Measurements from ENCODE around the gene KAZN. TPM values are rescaled to one million over a fixed set of nuclear protein-coding genes. Genes with fewer than 3 reads are reported as not detected.

The KAZN gene
- total and polyA plus RNA-seq, 2 donors (not counting 1 experiment from before 2014, with no cell fraction given), result 3.4 to 5.0 TPM

DNA sequence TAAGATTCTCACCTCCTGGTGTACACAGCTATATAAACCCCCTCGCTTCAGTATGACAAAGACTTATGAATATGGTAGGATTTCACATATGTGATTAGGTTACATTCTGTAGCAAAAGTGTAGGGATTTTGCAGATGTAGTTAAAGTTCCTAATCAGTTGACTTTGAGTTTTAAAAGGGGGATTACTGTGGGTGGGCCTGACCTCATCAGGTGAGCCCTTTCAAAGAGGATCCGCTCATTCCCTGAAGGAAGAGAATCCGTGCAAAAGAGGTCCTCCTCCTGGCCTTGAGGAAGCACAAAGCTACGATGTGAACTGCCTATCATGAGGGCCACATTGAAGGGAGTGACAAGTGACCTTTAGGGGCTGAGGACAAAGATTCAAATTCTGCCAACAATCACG is 30.6 kb upstream of the KAZN start:
- no peak overlapping the region for H3K4me3 ChIP-seq (replicated peaks in 1 of 4; ENCODE audit: control extremely low read depth in 1 of 4, insufficient read depth in 1 of 4, low read depth in 3 of 4, low read length in 4 of 4)
- no peak overlapping the region for H3K27ac ChIP-seq (ENCODE audit: insufficient read depth, low read length)
- H3K9ac ChIP-seq (ENCODE audit: insufficient read depth, low read length), result no peak overlapping the region
- TF ChIP-seq, protein P1, sequence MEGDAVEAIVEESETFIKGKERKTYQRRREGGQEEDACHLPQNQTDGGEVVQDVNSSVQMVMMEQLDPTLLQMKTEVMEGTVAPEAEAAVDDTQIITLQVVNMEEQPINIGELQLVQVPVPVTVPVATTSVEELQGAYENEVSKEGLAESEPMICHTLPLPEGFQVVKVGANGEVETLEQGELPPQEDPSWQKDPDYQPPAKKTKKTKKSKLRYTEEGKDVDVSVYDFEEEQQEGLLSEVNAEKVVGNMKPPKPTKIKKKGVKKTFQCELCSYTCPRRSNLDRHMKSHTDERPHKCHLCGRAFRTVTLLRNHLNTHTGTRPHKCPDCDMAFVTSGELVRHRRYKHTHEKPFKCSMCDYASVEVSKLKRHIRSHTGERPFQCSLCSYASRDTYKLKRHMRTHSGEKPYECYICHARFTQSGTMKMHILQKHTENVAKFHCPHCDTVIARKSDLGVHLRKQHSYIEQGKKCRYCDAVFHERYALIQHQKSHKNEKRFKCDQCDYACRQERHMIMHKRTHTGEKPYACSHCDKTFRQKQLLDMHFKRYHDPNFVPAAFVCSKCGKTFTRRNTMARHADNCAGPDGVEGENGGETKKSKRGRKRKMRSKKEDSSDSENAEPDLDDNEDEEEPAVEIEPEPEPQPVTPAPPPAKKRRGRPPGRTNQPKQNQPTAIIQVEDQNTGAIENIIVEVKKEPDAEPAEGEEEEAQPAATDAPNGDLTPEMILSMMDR (conservative IDR thresholded peaks at IDR 0.05 in 1 of 2, IDR thresholded peaks at IDR 0.05 in 1 of 2; ENCODE audit: low read depth in 1 of 2, low read length in 2 of 2), result no peak
- TF ChIP-seq EZH2 (IDR thresholded peaks at IDR 0.05; ENCODE audit: low read length, missing control alignments), result no peak
- no peaks in the 10 kb centered on the region for H4K20me1 ChIP-seq (ENCODE audit: control insufficient read depth, extremely low read depth, insufficient read depth, low read length)
- DNase-seq (ENCODE audit: low read depth in 2 of 2), result no peak
- H3K4me1 ChIP-seq (ENCODE audit: control insufficient read depth, extremely low read depth, insufficient read depth, low read length), result no peaks in the 10 kb centered on the region
- H3K4me2 ChIP-seq (ENCODE audit: extremely low read depth, insufficient read depth, low read length), result no peak overlapping the region
- H3K9me3 ChIP-seq (ENCODE audit: control insufficient read depth, insufficient read depth, low read depth, low read length), result no peaks in the 10 kb centered on the region
- no peaks in the 10 kb centered on the region for H3K36me3 ChIP-seq (ENCODE audit: control insufficient read depth, insufficient read depth, low read length)
- H2AFZ ChIP-seq (ENCODE audit: low read length), result no peak overlapping the region
- no peaks in the 10 kb centered on the region for H3K79me2 ChIP-seq (ENCODE audit: control insufficient read depth, insufficient read depth, low read length)
- H3K27me3 ChIP-seq (ENCODE audit: control insufficient read depth, insufficient read depth, low read length), result no peaks in the 10 kb centered on the region

DNA sequence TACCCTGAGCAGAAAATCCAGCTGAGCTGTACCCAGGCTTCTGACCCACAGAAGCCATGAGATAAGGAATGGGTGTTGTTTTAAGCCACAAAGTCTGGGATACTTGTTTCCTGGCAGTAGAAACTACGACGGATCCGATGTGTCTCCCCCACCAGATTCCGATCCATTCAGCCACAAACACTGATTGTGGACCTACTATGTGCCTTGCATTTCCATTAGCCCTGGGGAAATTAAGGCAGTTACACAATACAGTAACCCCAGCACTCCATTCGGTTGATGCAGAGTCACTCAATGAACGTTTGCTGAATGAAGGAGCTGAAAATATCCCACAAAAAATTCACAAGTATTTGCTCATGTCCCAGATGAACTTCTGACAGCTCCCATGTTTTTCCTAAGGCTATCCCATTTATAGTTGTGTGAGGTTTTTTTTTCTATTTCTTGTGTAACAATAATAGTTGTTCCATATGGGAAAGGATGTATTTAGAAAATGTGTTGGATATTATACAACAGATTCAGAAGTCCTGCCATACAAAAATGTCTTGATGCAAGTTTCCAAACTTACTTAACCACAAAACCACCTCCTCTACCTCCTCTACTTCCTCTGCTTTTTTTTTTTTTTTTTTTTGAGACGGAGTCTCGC is 29.6 kb upstream of the KAZN start:
- Histone ChIP-seq H3K9me3 (ENCODE audit: control insufficient read depth, insufficient read depth, low read depth, low read length) (no peaks in the 10 kb centered on the region), H3K4me1 (ENCODE audit: control insufficient read depth, extremely low read depth, insufficient read depth, low read length) (no peaks in the 10 kb centered on the region), H2AFZ (ENCODE audit: low read length) (no peak overlapping the region), H3K4me3 (replicated peaks in 1 of 4; ENCODE audit: control extremely low read depth in 1 of 4, insufficient read depth in 1 of 4, low read depth in 3 of 4, low read length in 4 of 4) (no peak overlapping the region), H4K20me1 (ENCODE audit: control insufficient read depth, extremely low read depth, insufficient read depth, low read length) (no peaks in the 10 kb centered on the region), H3K36me3 (ENCODE audit: control insufficient read depth, insufficient read depth, low read length) (no peaks in the 10 kb centered on the region), H3K79me2 (ENCODE audit: control insufficient read depth, insufficient read depth, low read length) (no peaks in the 10 kb centered on the region), H3K27me3 (ENCODE audit: control insufficient read depth, insufficient read depth, low read length) (no peaks in the 10 kb centered on the region), H3K27ac (ENCODE audit: insufficient read depth, low read length) (no peak overlapping the region), H3K9ac (ENCODE audit: insufficient read depth, low read length) (no peak overlapping the region), H3K4me2 (ENCODE audit: extremely low read depth, insufficient read depth, low read length) (no peak overlapping the region)
- peak in 1 of 2 donors; percentile 15 for DNase-seq (ENCODE audit: low read depth in 2 of 2)
- TF ChIP-seq EZH2 (IDR thresholded peaks at IDR 0.05; ENCODE audit: low read length, missing control alignments), result no peak
- TF ChIP-seq, protein P1 (conservative IDR thresholded peaks at IDR 0.05 in 1 of 2, IDR thresholded peaks at IDR 0.05 in 1 of 2; ENCODE audit: low read depth in 1 of 2, low read length in 2 of 2), result no peak

DNA sequence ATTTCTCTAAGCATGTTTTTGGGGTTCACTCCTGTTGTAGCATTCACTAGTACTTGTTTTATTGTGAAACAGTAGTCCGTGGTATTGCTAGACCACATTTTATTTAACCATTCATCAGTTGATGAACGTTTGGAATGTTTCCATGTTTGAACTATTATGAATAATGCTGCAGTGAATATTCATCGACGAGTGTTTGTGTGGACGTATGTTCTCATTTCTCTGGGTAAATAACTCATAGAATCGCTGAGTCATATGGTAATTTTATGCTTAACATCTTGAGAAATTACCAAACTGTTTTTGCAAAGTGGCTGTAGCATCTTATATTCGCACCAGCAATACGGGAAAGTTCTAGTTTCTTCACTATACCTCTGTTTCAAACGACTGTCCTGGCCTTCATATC is 28.0 kb upstream of the KAZN start:
- Histone ChIP-seq H3K9ac (ENCODE audit: insufficient read depth, low read length) (no peak overlapping the region), H3K27ac (ENCODE audit: insufficient read depth, low read length) (no peak overlapping the region), H3K4me1 (ENCODE audit: control insufficient read depth, extremely low read depth, insufficient read depth, low read length) (no peaks in the 10 kb centered on the region), H2AFZ (ENCODE audit: low read length) (no peak overlapping the region), H3K4me3 (replicated peaks in 1 of 4; ENCODE audit: control extremely low read depth in 1 of 4, insufficient read depth in 1 of 4, low read depth in 3 of 4, low read length in 4 of 4) (no peak overlapping the region), H4K20me1 (ENCODE audit: control insufficient read depth, extremely low read depth, insufficient read depth, low read length) (no peaks in the 10 kb centered on the region), H3K79me2 (ENCODE audit: control insufficient read depth, insufficient read depth, low read length) (no peaks in the 10 kb centered on the region), H3K9me3 (ENCODE audit: control insufficient read depth, insufficient read depth, low read depth, low read length) (no peaks in the 10 kb centered on the region), H3K36me3 (ENCODE audit: control insufficient read depth, insufficient read depth, low read length) (no peaks in the 10 kb centered on the region), H3K4me2 (ENCODE audit: extremely low read depth, insufficient read depth, low read length) (no peak overlapping the region), H3K27me3 (ENCODE audit: control insufficient read depth, insufficient read depth, low read length) (no peaks in the 10 kb centered on the region)
- TF ChIP-seq, protein P1 (conservative IDR thresholded peaks at IDR 0.05 in 1 of 2, IDR thresholded peaks at IDR 0.05 in 1 of 2; ENCODE audit: low read depth in 1 of 2, low read length in 2 of 2), result no peak
- TF ChIP-seq EZH2 (IDR thresholded peaks at IDR 0.05; ENCODE audit: low read length, missing control alignments), result no peak
- peak; percentile 61 to 81 for DNase-seq (ENCODE audit: low read depth in 2 of 2)

Data from fibroblast of lung (primary cell).